HG03521 (cell line): Measurements from ENCODE around the gene ZNF280D.

Experiments
- ATAC-seq: cut with Tn5 transposase; IDR thresholded peaks from one replicate; pipeline ENCODE4 v1.9.1; 2021; ENCODE audit warnings: mild to moderate bottlenecking, moderate library complexity; ENCODE audit not compliant: unreplicated experiment

The ZNF280D gene

GRCh38 chr15:56640549-56640948, 92.8 kb downstream of the ZNF280D start:
- ATAC-seq = no peak

GRCh38 chr15:56640127-56640526, 93.2 kb downstream of the ZNF280D start:
- ATAC-seq = no peak

- ATAC-seq = no peak
Observed at GRCh38 chr15:56639631-56640030, 93.7 kb downstream of the ZNF280D start.

GRCh38 chr15:56631765-56632164, 101.5 kb downstream of the ZNF280D start:
- no peak for ATAC-seq

GRCh38 chr15:56628893-56629532, 104.3 kb downstream of the ZNF280D start:
- ATAC-seq = no peak

GRCh38 chr15:56619887-56620286, 113.4 kb downstream of the ZNF280D start:
- no peak for ATAC-seq

- ATAC-seq = no peak
Observed at GRCh38 chr15:56617628-56618027, 115.7 kb downstream of the ZNF280D start.

GRCh38 chr15:56616551-56616950, 116.8 kb downstream of the ZNF280D start:
- ATAC-seq = no peak

GRCh38 chr15:56613811-56614210, 119.5 kb downstream of the ZNF280D start:
- ATAC-seq = no peak

- ATAC-seq = no peak
Observed at GRCh38 chr15:56608993-56609392, 124.3 kb downstream of the ZNF280D start.

GRCh38 chr15:56608140-56608778, 125.0 kb downstream of the ZNF280D start:
- ATAC-seq = peak; percentile 96

GRCh38 chr15:56602253-56602652, 131.1 kb downstream of the ZNF280D start:
- ATAC-seq = no peak

- ATAC-seq = no peak
Observed at GRCh38 chr15:56600380-56600779, 132.9 kb downstream of the ZNF280D start.

- no peak for ATAC-seq
Observed at GRCh38 chr15:56598991-56599390, 134.3 kb downstream of the ZNF280D start.

GRCh38 chr15:56587686-56588085, 145.6 kb downstream of the ZNF280D start:
- no peak for ATAC-seq

GRCh38 chr15:56586206-56586605, 147.1 kb downstream of the ZNF280D start:
- ATAC-seq = no peak

- ATAC-seq = no peak
Observed at GRCh38 chr15:56582785-56583184, 150.5 kb downstream of the ZNF280D start.
